Neural cell (in vitro differentiated cells): ENCODE data around the gene CASP6. TPM values are rescaled to one million over a fixed set of nuclear protein-coding genes. Genes with fewer than 3 reads are reported as not detected.

ENCODE experiments used
- H2AFZ ChIP-seq: fragments of 200-600, 300-800 bp; sonication (generic), shearing (Covaris generic); 2 replicates; pipeline ENCODE4 v1.6.0; 2014; ENCODE audit warnings: low read depth, mild to moderate bottlenecking, antibody characterized with exemption, low read length, moderate library complexity
- H3F3A ChIP-seq: fragments of 200-600 bp; shearing (Covaris generic); 2 replicates; pipeline ENCODE4 v1.6.1; 2016; ENCODE audit warnings: mild to moderate bottlenecking, moderate library complexity, mixed read lengths, antibody characterized with exemption, low read length; ENCODE audit not compliant: insufficient read depth, poor library complexity, severe bottlenecking
- H3K27ac ChIP-seq: fragments of 200-600, 300-800 bp; sonication (generic), shearing (Covaris generic); 2 replicates; pipeline ENCODE4 v1.5.1; 2014; ENCODE audit warnings: mild to moderate bottlenecking, low read length, moderate library complexity
- H3K27me3 ChIP-seq: fragments of 300-800, 200-600 bp; sonication (generic), shearing (Covaris generic); 2 replicates; pipeline ENCODE4 v1.6.0; 2014; ENCODE audit warnings: mild to moderate bottlenecking, low read depth, low read length, moderate library complexity; ENCODE audit not compliant: insufficient read depth
- H3K36me3 ChIP-seq: fragments of 300-800, 200-600 bp; sonication (generic), shearing (Covaris generic); 2 replicates; pipeline ENCODE4 v1.5.1; 2014; ENCODE audit warnings: mild to moderate bottlenecking, antibody characterized with exemption, low read length, moderate library complexity; ENCODE audit not compliant: insufficient read depth
- H3K4me2 ChIP-seq: fragments of 300-800, 200-600 bp; sonication (generic), shearing (Covaris generic); 2 replicates; pipeline ENCODE4 v1.6.0; 2014; ENCODE audit warnings: mild to moderate bottlenecking, low read length
- H3K4me3 ChIP-seq: fragments of 300-800, 200-600 bp; sonication (generic), shearing (Covaris generic); 2 replicates; pipeline ENCODE4 v1.5.1; 2014; ENCODE audit warnings: mild to moderate bottlenecking, low read length, moderate library complexity
- H3K79me2 ChIP-seq: fragments of 200-600 bp; shearing (Covaris generic); replicated peaks from 2 replicates; pipeline ENCODE4 v1.6.0; 2014; ENCODE audit warnings: mild to moderate bottlenecking, low read length, moderate library complexity; ENCODE audit not compliant: insufficient read depth
- H3K9ac ChIP-seq: fragments of 300-800, 200-600 bp; sonication (generic), shearing (Covaris generic); 2 replicates; pipeline ENCODE4 v1.6.1; 2016; ENCODE audit warnings: mild to moderate bottlenecking, low read length, mixed read lengths
- H3K9me2 ChIP-seq: fragments of 200-600 bp; shearing (Covaris generic); 2 replicates; pipeline ENCODE4 v1.6.1; 2016; ENCODE audit warnings: mild to moderate bottlenecking, low read length, mixed read lengths; ENCODE audit not compliant: insufficient read depth
- H3K9me3 ChIP-seq: fragments of 200-600, 300-800 bp; sonication (generic), shearing (Covaris generic); 2 replicates; pipeline ENCODE4 v1.6.1; 2016; ENCODE audit warnings: mild to moderate bottlenecking, mixed run types, low read length, moderate library complexity, mixed read lengths
- H4K20me1 ChIP-seq: fragments of 200-600 bp; shearing (Covaris generic); 2 replicates; pipeline ENCODE4 v1.6.1; 2016; ENCODE audit warnings: mild to moderate bottlenecking, mixed run types; ENCODE audit not compliant: insufficient read depth
- EP300 ChIP-seq: fragments of 450-650 bp; conservative IDR thresholded peaks from 2 replicates; pipeline ENCODE4 v1.6.1; 2014; ENCODE audit warnings: antibody characterized with exemption, mild to moderate bottlenecking, moderate library complexity; ENCODE audit not compliant: poor library complexity, severe bottlenecking
- EZH2 ChIP-seq: fragments of 200-600, 300-800 bp; shearing (Covaris generic), sonication (generic); IDR thresholded peaks from 2 replicates; pipeline ENCODE4 v1.6.1; 2014; ENCODE audit warnings: antibody characterized with exemption, low read length, borderline replicate concordance, mild to moderate bottlenecking; ENCODE audit not compliant: insufficient read depth, poor library complexity, severe bottlenecking
- MXI1 ChIP-seq: fragments of 450-650 bp; conservative IDR thresholded peaks from 2 replicates; pipeline ENCODE4 v1.6.1; 2014; ENCODE audit warnings: antibody characterized with exemption, mild to moderate bottlenecking; ENCODE audit not compliant: poor library complexity, severe bottlenecking
- POLR2AphosphoS5 ChIP-seq: IDR thresholded peaks from 2 replicates; pipeline ENCODE4 v1.6.1; 2012
- RAD21 ChIP-seq: fragments of 450-650 bp; conservative IDR thresholded peaks from 2 replicates; pipeline ENCODE4 v1.6.1; 2014; ENCODE audit warnings: antibody characterized with exemption, mild to moderate bottlenecking, moderate library complexity
- SMC3 ChIP-seq: fragments of 450-650 bp; conservative IDR thresholded peaks from 2 replicates; pipeline ENCODE4 v1.6.1; 2014; ENCODE audit warnings: antibody characterized with exemption, mild to moderate bottlenecking, moderate library complexity; ENCODE audit not compliant: poor library complexity
- TAF1 ChIP-seq: IDR thresholded peaks from 2 replicates; pipeline ENCODE4 v1.6.1; 2012; ENCODE audit warnings: low read depth
- polyA plus RNA-seq: library from polyadenylated mRNA; depleted of rRNA; stranded (reverse); fragments of >200 nt; gene quantifications from 2 replicates; pipeline ENCODE4 v1.2.3, GENCODE V29; 2014
- TF ChIP-seq, protein P1 (sequence below): fragments of 450-650 bp; IDR thresholded peaks from 2 replicates; pipeline ENCODE4 v1.5.1; 2014; ENCODE audit warnings: antibody characterized with exemption, mild to moderate bottlenecking, moderate library complexity; ENCODE audit not compliant: poor library complexity, severe bottlenecking
- TF ChIP-seq, protein P2 (sequence below): IDR thresholded peaks from 2 replicates; pipeline ENCODE4 v1.6.1; 2012; ENCODE audit warnings: borderline replicate concordance

Gene CASP6
- polyA plus RNA-seq, 1 donor from 2014 or later, result 5.1 TPM

DNA sequence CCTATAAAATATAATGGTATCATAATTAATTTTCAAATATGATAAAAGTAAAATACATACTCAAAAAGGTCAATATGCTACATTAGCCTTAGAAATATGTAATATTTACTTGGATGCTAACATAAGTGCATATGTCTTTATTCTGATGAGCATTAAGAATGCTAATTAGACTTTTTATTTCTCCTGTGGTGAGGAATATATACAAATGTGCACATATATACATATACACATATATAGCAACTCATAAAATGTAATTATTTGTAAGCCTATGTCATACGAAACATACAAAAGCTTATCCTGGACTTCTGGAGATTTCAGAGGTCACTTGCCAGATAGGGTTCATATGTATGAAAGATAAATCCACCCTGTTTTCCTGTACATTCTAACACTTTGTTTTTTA, 15.5 kb upstream of the CASP6 start:
- no peaks in the 10 kb centered on the region for H3F3A ChIP-seq
- no peak overlapping the region for H2AFZ ChIP-seq
- H3K27me3 ChIP-seq, result no peaks in the 10 kb centered on the region
- TF ChIP-seq SMC3 (no peak), EP300 (no peak), POLR2AphosphoS5 (no peak), EZH2 (no peak), TAF1 (no peak), MXI1 (no peak), RAD21 (no peak)
- TF ChIP-seq, protein P1, sequence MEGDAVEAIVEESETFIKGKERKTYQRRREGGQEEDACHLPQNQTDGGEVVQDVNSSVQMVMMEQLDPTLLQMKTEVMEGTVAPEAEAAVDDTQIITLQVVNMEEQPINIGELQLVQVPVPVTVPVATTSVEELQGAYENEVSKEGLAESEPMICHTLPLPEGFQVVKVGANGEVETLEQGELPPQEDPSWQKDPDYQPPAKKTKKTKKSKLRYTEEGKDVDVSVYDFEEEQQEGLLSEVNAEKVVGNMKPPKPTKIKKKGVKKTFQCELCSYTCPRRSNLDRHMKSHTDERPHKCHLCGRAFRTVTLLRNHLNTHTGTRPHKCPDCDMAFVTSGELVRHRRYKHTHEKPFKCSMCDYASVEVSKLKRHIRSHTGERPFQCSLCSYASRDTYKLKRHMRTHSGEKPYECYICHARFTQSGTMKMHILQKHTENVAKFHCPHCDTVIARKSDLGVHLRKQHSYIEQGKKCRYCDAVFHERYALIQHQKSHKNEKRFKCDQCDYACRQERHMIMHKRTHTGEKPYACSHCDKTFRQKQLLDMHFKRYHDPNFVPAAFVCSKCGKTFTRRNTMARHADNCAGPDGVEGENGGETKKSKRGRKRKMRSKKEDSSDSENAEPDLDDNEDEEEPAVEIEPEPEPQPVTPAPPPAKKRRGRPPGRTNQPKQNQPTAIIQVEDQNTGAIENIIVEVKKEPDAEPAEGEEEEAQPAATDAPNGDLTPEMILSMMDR, result no peak
- TF ChIP-seq, protein P2, sequence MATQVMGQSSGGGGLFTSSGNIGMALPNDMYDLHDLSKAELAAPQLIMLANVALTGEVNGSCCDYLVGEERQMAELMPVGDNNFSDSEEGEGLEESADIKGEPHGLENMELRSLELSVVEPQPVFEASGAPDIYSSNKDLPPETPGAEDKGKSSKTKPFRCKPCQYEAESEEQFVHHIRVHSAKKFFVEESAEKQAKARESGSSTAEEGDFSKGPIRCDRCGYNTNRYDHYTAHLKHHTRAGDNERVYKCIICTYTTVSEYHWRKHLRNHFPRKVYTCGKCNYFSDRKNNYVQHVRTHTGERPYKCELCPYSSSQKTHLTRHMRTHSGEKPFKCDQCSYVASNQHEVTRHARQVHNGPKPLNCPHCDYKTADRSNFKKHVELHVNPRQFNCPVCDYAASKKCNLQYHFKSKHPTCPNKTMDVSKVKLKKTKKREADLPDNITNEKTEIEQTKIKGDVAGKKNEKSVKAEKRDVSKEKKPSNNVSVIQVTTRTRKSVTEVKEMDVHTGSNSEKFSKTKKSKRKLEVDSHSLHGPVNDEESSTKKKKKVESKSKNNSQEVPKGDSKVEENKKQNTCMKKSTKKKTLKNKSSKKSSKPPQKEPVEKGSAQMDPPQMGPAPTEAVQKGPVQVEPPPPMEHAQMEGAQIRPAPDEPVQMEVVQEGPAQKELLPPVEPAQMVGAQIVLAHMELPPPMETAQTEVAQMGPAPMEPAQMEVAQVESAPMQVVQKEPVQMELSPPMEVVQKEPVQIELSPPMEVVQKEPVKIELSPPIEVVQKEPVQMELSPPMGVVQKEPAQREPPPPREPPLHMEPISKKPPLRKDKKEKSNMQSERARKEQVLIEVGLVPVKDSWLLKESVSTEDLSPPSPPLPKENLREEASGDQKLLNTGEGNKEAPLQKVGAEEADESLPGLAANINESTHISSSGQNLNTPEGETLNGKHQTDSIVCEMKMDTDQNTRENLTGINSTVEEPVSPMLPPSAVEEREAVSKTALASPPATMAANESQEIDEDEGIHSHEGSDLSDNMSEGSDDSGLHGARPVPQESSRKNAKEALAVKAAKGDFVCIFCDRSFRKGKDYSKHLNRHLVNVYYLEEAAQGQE, result no peak
- H3K36me3 ChIP-seq, result no peaks in the 10 kb centered on the region
- H3K79me2 ChIP-seq, result no peaks in the 10 kb centered on the region
- no peak overlapping the region for H3K27ac ChIP-seq
- H3K9ac ChIP-seq, result no peak overlapping the region
- H3K4me3 ChIP-seq, result no peak overlapping the region
- no peak overlapping the region for H3K4me2 ChIP-seq
- H3K9me2 ChIP-seq, result no peaks in the 10 kb centered on the region
- H3K9me3 ChIP-seq, result no peaks in the 10 kb centered on the region
- no peaks in the 10 kb centered on the region for H4K20me1 ChIP-seq

DNA sequence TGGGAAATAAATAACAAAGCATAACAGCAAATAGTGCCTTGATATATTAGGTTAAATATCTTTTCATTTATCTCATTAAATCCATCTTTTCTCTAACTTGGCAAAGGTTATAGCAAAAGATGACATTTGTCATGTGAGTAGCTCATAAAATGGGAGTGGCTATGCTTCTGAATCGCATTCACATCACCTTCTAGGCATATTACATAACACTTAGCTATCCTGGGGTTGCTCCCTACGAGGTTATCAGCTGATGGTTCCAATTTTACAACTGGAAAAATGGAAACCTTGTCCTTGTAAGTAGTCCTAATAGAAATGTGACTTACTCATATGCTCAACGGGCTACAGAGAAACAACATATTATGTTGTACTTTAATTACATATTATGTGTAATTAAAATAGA, 10.3 kb upstream of the CASP6 start:
- no peak overlapping the region for H3K4me2 ChIP-seq
- H3F3A ChIP-seq, result no peaks in the 10 kb centered on the region
- H3K27ac ChIP-seq, result no peak overlapping the region
- no peaks in the 10 kb centered on the region for H3K79me2 ChIP-seq
- H3K36me3 ChIP-seq, result peaks cover 3% of the 10 kb centered on the region
- H3K27me3 ChIP-seq, result no peaks in the 10 kb centered on the region
- no peak overlapping the region for H2AFZ ChIP-seq
- H3K9me3 ChIP-seq, result no peaks in the 10 kb centered on the region
- no peak overlapping the region for H3K4me3 ChIP-seq
- no peaks in the 10 kb centered on the region for H3K9me2 ChIP-seq
- H3K9ac ChIP-seq, result no peak overlapping the region
- TF ChIP-seq POLR2AphosphoS5, result no peak
- TF ChIP-seq SMC3, result no peak
- TF ChIP-seq RAD21, result no peak
- TF ChIP-seq MXI1, result no peak
- TF ChIP-seq, protein P1, result no peak
- TF ChIP-seq EZH2, result no peak
- TF ChIP-seq, protein P2, result no peak
- no peak for TF ChIP-seq TAF1
- no peaks in the 10 kb centered on the region for H4K20me1 ChIP-seq
